ENCODE results near the gene GPX2.
"Not testable (repeated sequence)": the region's sequence is repeated elsewhere in the genome, so short reads cannot be mapped to it uniquely, and the experiment has no call there.

Gene GPX2

DNA sequence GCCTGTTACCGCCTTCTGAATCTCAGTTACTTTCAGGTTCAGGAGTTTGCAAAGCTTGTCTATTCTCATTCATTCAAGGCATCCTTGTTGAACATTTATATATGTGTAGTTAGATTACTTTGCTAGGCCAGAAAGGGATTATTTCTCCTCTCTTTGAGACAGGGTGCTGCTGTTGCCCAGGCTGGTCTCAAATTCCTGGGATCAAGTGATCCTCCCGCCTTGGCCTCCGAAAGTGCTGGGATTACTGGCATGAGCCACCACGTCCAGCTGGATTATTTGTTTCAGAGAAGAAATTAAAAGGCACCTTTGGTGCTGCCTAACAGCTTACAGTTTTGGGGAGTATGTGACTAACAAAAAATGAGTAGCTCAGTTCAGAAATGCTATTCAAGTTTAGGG is 27.5 kb downstream of the GPX2 start:
- peak overlapping the region; percentile 53 for H3K9ac ChIP-seq (ENCODE audit: low read length)
- no peaks in the 10 kb centered on the region for H3K36me3 ChIP-seq (ENCODE audit: control insufficient read depth, insufficient read depth, low read length)
- no peaks in the 10 kb centered on the region for H3K27me3 ChIP-seq (ENCODE audit: control insufficient read depth, insufficient read depth, low read length)
- peak overlapping the region; percentile 84 for H3K27ac ChIP-seq (ENCODE audit: low read depth, low read length)
- H3K4me3 ChIP-seq (ENCODE audit: low read length): peak overlapping the region; percentile 84
- peaks cover 11% of the 10 kb centered on the region for H3K4me1 ChIP-seq (ENCODE audit: control insufficient read depth, insufficient read depth, low read length)

DNA sequence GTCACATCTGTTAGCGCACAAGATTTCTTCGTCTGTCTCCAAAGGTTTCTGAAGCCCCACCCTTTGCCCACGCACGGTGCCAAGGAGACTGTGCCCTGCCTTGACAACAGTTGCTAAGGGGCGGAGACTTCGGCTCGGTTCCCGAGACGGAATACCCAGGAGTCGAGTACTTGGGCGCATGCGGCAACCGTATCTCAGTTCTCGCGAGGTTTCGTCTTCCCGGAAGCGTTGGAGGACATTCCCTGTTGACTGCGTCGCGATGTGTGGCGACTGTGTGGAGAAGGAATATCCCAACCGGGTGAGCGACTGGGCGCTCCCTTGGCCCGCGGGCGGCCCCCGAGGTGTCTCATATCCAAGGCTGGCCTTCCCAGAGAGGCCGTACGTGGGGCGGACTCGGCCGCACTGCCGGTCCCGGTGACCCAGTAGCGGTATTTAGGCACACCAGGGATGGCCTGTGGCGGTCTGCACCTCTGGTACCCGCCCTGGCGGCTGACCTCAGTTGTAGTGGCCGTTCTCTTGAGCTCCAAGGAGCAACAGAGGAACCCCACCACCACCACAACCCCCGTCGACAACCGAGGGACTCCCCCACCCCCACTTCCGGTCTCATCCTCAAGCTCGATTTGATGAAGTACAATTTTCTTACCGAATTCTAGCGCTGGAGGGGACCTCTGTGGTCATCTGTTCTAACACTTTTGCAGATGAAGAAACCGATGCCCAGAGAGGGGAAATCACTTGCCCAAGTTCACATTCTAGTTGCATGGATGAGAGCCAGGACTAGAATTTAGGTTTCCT is 28.1 kb downstream of the GPX2 start, which contains the start of gene CHURC1:
Gene CHURC1, plus strand, starts transcription at position 219 of the 792 bp plus-strand sequence. Its CDS starts 41 bp downstream, at position 260.
- H3K4me3 ChIP-seq (ENCODE audit: low read length): peak within 1 kb of the TSS; percentile 84
- H3K27ac ChIP-seq (ENCODE audit: low read depth, low read length): peak within 1 kb of the TSS; percentile 84
- H3K27me3 ChIP-seq (ENCODE audit: control insufficient read depth, insufficient read depth, low read length): no peaks in the 10 kb centered on the region
- H3K9ac ChIP-seq (ENCODE audit: low read length): peak within 1 kb of the TSS; percentile 53
- no peaks in the 10 kb centered on the region for H3K36me3 ChIP-seq (ENCODE audit: control insufficient read depth, insufficient read depth, low read length)
- peaks cover 11% of the 10 kb centered on the region for H3K4me1 ChIP-seq (ENCODE audit: control insufficient read depth, insufficient read depth, low read length)

DNA sequence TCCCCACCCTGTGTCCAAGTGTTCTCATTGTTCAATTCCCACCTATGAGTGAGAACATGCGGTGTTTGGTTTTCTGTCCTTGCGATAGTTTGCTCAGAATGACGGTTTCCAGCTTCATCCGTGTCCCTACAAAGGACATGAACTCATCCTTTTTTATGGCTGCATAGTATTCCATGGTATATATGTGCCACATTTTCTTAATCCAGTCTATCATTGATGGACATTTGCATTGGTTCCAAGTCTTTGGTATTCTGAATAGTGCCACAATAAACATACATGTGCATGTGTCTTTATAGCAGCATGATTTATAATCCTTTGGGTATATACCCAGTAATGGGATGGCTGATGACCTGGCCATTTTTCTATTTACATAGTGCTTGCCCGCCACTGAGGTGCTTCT is 29.1 kb downstream of the GPX2 start:
- H3K27ac ChIP-seq (ENCODE audit: low read depth, low read length); H3K36me3 ChIP-seq (ENCODE audit: control insufficient read depth, insufficient read depth, low read length); H3K27me3 ChIP-seq (ENCODE audit: control insufficient read depth, insufficient read depth, low read length): not testable (repeated sequence)
- H3K9ac ChIP-seq (ENCODE audit: low read length): peak overlapping the region; percentile 53
- peaks cover 11% of the 10 kb centered on the region for H3K4me1 ChIP-seq (ENCODE audit: control insufficient read depth, insufficient read depth, low read length)
- peak overlapping the region; percentile 84 for H3K4me3 ChIP-seq (ENCODE audit: low read length)

GRCh38 chr14:64912261-64912660 is 30.3 kb downstream of the GPX2 start:
- Histone ChIP-seq H3K4me3 (ENCODE audit: low read length) (no peak overlapping the region), H3K27ac (ENCODE audit: low read depth, low read length) (no peak overlapping the region), H3K36me3 (ENCODE audit: control insufficient read depth, insufficient read depth, low read length) (no peaks in the 10 kb centered on the region), H3K27me3 (ENCODE audit: control insufficient read depth, insufficient read depth, low read length) (no peaks in the 10 kb centered on the region), H3K4me1 (ENCODE audit: control insufficient read depth, insufficient read depth, low read length) (peaks cover 11% of the 10 kb centered on the region), H3K9ac (ENCODE audit: low read length) (no peak overlapping the region)

- Histone ChIP-seq H3K4me1 (ENCODE audit: control insufficient read depth, insufficient read depth, low read length) (peaks cover 11% of the 10 kb centered on the region), H3K9ac (ENCODE audit: low read length) (no peak overlapping the region), H3K36me3 (ENCODE audit: control insufficient read depth, insufficient read depth, low read length) (no peaks in the 10 kb centered on the region), H3K27ac (ENCODE audit: low read depth, low read length) (no peak overlapping the region), H3K4me3 (ENCODE audit: low read length) (no peak overlapping the region), H3K27me3 (ENCODE audit: control insufficient read depth, insufficient read depth, low read length) (no peaks in the 10 kb centered on the region)
Observed at GRCh38 chr14:64910847-64911495, 31.6 kb downstream of the GPX2 start.

DNA sequence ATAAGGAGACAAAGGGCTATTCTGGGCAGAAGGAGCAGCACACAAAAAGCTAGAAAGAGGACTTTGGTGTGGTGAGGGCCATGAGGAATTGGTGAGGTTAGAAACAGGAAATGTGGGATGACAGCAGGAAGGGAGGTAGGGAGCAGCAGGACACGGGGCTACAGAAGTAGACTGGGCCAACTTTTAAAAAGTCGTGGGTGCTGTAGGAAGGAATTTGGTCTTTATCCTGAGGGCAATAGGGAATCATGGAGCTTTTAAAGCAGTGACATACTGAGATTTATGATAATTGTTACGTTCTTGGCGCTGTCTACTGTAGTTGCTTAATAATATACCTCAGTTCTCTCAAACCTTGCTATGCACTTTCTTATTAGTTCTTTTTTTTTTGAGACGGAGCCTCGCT is 36.5 kb downstream of the GPX2 start:
- no peaks in the 10 kb centered on the region for H3K36me3 ChIP-seq (ENCODE audit: control insufficient read depth, insufficient read depth, low read length)
- no peak overlapping the region for H3K4me3 ChIP-seq (ENCODE audit: low read length)
- no peaks in the 10 kb centered on the region for H3K27me3 ChIP-seq (ENCODE audit: control insufficient read depth, insufficient read depth, low read length)
- no peak overlapping the region for H3K9ac ChIP-seq (ENCODE audit: low read length)
- H3K4me1 ChIP-seq (ENCODE audit: control insufficient read depth, insufficient read depth, low read length): no peaks in the 10 kb centered on the region
- H3K27ac ChIP-seq (ENCODE audit: low read depth, low read length): no peak overlapping the region

DNA sequence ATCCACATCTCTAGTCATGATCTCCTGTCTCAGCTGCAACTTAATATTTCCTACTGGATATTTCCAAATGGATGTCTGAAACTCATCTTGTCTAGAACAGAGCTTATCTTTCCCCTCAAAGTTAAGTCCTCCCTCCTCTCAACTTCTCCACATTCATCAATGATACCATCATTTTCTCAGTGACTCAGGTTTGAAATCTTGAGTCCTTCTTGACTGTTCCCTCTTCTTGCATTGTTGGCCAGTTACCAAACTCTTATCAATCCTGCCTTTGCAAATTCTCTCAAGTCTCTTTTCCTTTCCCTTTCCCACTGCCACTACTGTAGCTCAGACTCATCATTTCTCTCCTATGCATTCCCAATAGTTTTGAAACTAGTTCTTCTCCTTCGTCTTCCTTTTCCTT is 42.6 kb downstream of the GPX2 start:
- Histone ChIP-seq H3K27me3 (ENCODE audit: control insufficient read depth, insufficient read depth, low read length) (no peaks in the 10 kb centered on the region), H3K4me3 (ENCODE audit: low read length) (no peak overlapping the region), H3K4me1 (ENCODE audit: control insufficient read depth, insufficient read depth, low read length) (no peaks in the 10 kb centered on the region), H3K9ac (ENCODE audit: low read length) (no peak overlapping the region), H3K36me3 (ENCODE audit: control insufficient read depth, insufficient read depth, low read length) (no peaks in the 10 kb centered on the region), H3K27ac (ENCODE audit: low read depth, low read length) (no peak overlapping the region)

DNA sequence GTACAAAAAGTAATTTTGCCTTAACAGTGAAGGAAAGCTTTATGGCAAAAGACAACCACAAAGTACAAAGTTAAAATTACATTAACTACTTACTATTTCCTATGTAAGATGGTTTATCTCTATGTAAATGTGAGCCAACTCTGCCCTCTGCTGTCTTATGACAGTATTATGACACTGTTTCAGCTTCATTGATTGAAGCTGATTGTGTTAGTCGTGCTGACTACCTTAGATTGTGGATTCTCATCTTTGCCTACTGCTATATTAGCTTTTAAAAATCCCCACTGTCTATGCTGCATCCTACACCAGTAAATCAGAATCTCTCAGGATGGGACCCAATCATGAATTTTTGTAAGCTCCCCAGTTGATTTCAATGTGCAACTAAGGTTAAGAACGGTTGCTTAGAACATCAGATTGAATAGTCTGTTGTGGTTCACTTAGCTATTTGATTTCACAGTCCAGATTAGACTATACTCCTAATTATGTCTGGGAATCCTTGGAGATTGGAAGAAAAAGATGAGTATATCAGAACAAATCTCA is 50.6 kb downstream of the GPX2 start:
- Histone ChIP-seq H3K36me3 (ENCODE audit: control insufficient read depth, insufficient read depth, low read length) (no peaks in the 10 kb centered on the region), H3K4me3 (ENCODE audit: low read length) (no peak overlapping the region), H3K27ac (ENCODE audit: low read depth, low read length) (no peak overlapping the region), H3K9ac (ENCODE audit: low read length) (no peak overlapping the region), H3K27me3 (ENCODE audit: control insufficient read depth, insufficient read depth, low read length) (no peaks in the 10 kb centered on the region), H3K4me1 (ENCODE audit: control insufficient read depth, insufficient read depth, low read length) (no peaks in the 10 kb centered on the region)

- no peak overlapping the region for H3K4me3 ChIP-seq (ENCODE audit: low read length)
- H3K27me3 ChIP-seq (ENCODE audit: control insufficient read depth, insufficient read depth, low read length): no peaks in the 10 kb centered on the region
- no peaks in the 10 kb centered on the region for H3K36me3 ChIP-seq (ENCODE audit: control insufficient read depth, insufficient read depth, low read length)
- H3K27ac ChIP-seq (ENCODE audit: low read depth, low read length): no peak overlapping the region
- no peaks in the 10 kb centered on the region for H3K4me1 ChIP-seq (ENCODE audit: control insufficient read depth, insufficient read depth, low read length)
- H3K9ac ChIP-seq (ENCODE audit: low read length): no peak overlapping the region
Observed at GRCh38 chr14:64891173-64891838, 51.2 kb downstream of the GPX2 start.

GRCh38 chr14:64889352-64889751 is 53.2 kb downstream of the GPX2 start:
- Histone ChIP-seq H3K4me3 (ENCODE audit: low read length) (no peak overlapping the region), H3K4me1 (ENCODE audit: control insufficient read depth, insufficient read depth, low read length) (no peaks in the 10 kb centered on the region), H3K36me3 (ENCODE audit: control insufficient read depth, insufficient read depth, low read length) (no peaks in the 10 kb centered on the region), H3K27me3 (ENCODE audit: control insufficient read depth, insufficient read depth, low read length) (no peaks in the 10 kb centered on the region), H3K27ac (ENCODE audit: low read depth, low read length) (no peak overlapping the region), H3K9ac (ENCODE audit: low read length) (no peak overlapping the region)

All from rectal smooth muscle tissue (tissue), 1 donor.